Hepatocyte (in vitro differentiated cells): ENCODE results near the gene COL5A2.

Experiments used
- CTCF ChIP-seq: fragments of 200-600 bp; sonication (generic); IDR thresholded peaks from 2 replicates; pipeline ENCODE4 v1.5.1; 2016; ENCODE audit warnings: antibody characterized with exemption, mild to moderate bottlenecking; ENCODE audit not compliant: poor library complexity
- EZH2 ChIP-seq: fragments of 200-600 bp; sonication (generic); IDR thresholded peaks from 2 replicates; pipeline ENCODE4 v1.6.1; 2016; ENCODE audit warnings: antibody characterized with exemption, mild to moderate bottlenecking, borderline replicate concordance
- EZH2phosphoT487 ChIP-seq: fragments of 200-600 bp; sonication (generic); IDR thresholded peaks from one replicate; pipeline ENCODE4 v1.6.1; 2018; ENCODE audit warnings: antibody characterized with exemption, mild to moderate bottlenecking, low read depth, moderate library complexity; ENCODE audit not compliant: unreplicated experiment, severe bottlenecking

DNA sequence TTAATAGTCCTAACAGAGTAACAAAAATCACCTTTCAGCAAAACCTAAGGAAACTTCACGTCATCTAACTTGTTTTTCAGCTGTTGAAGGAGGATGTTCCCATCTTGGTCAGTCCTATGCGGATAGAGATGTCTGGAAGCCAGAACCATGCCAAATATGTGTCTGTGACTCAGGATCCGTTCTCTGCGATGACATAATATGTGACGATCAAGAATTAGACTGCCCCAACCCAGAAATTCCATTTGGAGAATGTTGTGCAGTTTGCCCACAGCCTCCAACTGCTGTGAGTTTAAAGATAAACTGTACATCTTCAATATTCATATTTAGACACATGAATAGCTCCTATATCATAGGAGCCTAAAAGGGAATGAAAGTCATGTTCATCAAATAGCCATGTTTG lies 194.9 kb downstream of the COL5A2 start:
- TF ChIP-seq CTCF (no peak), EZH2phosphoT487 (no peak), EZH2 (no peak)
